Panc1 (cell line): ENCODE measurements around the gene ELL2.
"Not testable (repeated sequence)": the region's sequence is repeated elsewhere in the genome, so short reads cannot be mapped to it uniquely, and the experiment has no call there.

Source experiments
- TF ChIP-seq, protein P1 (sequence below), 2 experiments: IDR thresholded peaks; 2 replicates each; pipeline ENCODE4 v1.6.1; 2011 to 2012; ENCODE audit warnings: low read depth in 2 of 2, control low read depth in 1 of 2, low read length in 1 of 2, mild to moderate bottlenecking in 1 of 2, moderate library complexity in 1 of 2; ENCODE audit not compliant: insufficient read depth in 1 of 2
- TF ChIP-seq, protein P2 (sequence below): fragments of 450-650 bp; IDR thresholded peaks from 2 replicates; pipeline ENCODE4 v1.5.1; 2017; ENCODE audit warnings: mild to moderate bottlenecking

DNA sequence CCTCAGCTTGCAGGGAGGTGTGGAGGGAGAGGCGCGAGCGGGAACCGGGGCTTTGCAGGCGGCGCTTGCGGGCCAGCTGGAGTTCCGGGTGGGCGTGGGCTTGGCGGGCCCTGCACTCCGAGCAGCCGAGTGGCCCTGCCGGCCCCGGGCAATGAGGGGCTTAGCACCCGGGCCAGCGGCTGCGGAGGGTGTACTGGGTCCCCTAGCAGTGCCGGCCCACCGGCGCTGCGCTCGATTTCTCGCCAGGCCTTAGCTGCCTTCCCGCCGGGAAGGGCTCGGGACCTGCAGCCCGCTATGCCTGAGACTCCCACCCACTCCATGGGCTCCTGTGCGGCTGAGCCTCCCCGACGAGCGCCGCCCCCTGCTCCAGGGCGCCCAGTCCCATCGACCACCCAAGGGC lies 110.5 kb downstream of the ELL2 start:
- TF ChIP-seq, protein P1, sequence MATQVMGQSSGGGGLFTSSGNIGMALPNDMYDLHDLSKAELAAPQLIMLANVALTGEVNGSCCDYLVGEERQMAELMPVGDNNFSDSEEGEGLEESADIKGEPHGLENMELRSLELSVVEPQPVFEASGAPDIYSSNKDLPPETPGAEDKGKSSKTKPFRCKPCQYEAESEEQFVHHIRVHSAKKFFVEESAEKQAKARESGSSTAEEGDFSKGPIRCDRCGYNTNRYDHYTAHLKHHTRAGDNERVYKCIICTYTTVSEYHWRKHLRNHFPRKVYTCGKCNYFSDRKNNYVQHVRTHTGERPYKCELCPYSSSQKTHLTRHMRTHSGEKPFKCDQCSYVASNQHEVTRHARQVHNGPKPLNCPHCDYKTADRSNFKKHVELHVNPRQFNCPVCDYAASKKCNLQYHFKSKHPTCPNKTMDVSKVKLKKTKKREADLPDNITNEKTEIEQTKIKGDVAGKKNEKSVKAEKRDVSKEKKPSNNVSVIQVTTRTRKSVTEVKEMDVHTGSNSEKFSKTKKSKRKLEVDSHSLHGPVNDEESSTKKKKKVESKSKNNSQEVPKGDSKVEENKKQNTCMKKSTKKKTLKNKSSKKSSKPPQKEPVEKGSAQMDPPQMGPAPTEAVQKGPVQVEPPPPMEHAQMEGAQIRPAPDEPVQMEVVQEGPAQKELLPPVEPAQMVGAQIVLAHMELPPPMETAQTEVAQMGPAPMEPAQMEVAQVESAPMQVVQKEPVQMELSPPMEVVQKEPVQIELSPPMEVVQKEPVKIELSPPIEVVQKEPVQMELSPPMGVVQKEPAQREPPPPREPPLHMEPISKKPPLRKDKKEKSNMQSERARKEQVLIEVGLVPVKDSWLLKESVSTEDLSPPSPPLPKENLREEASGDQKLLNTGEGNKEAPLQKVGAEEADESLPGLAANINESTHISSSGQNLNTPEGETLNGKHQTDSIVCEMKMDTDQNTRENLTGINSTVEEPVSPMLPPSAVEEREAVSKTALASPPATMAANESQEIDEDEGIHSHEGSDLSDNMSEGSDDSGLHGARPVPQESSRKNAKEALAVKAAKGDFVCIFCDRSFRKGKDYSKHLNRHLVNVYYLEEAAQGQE (IDR thresholded peaks at IDR 0.05; ENCODE audit: insufficient read depth in 1 of 2, low read depth in 2 of 2, low read length in 1 of 2) = not testable (repeated sequence)
- TF ChIP-seq, protein P2, sequence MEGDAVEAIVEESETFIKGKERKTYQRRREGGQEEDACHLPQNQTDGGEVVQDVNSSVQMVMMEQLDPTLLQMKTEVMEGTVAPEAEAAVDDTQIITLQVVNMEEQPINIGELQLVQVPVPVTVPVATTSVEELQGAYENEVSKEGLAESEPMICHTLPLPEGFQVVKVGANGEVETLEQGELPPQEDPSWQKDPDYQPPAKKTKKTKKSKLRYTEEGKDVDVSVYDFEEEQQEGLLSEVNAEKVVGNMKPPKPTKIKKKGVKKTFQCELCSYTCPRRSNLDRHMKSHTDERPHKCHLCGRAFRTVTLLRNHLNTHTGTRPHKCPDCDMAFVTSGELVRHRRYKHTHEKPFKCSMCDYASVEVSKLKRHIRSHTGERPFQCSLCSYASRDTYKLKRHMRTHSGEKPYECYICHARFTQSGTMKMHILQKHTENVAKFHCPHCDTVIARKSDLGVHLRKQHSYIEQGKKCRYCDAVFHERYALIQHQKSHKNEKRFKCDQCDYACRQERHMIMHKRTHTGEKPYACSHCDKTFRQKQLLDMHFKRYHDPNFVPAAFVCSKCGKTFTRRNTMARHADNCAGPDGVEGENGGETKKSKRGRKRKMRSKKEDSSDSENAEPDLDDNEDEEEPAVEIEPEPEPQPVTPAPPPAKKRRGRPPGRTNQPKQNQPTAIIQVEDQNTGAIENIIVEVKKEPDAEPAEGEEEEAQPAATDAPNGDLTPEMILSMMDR = not testable (repeated sequence)
